WI38 (cell line): ENCODE results near the gene NEU2.

Source experiments
- H3K4me3 ChIP-seq: 2 replicates; pipeline ENCODE4 v1.5.1; 2011; ENCODE audit warnings: low read depth, mild to moderate bottlenecking, control low read depth, low read length
- TF ChIP-seq, protein P1 (sequence below): IDR thresholded peaks from 2 replicates; pipeline ENCODE4 v1.5.1; 2012; ENCODE audit warnings: low read depth, mild to moderate bottlenecking, control low read depth, low read length

The NEU2 gene

DNA sequence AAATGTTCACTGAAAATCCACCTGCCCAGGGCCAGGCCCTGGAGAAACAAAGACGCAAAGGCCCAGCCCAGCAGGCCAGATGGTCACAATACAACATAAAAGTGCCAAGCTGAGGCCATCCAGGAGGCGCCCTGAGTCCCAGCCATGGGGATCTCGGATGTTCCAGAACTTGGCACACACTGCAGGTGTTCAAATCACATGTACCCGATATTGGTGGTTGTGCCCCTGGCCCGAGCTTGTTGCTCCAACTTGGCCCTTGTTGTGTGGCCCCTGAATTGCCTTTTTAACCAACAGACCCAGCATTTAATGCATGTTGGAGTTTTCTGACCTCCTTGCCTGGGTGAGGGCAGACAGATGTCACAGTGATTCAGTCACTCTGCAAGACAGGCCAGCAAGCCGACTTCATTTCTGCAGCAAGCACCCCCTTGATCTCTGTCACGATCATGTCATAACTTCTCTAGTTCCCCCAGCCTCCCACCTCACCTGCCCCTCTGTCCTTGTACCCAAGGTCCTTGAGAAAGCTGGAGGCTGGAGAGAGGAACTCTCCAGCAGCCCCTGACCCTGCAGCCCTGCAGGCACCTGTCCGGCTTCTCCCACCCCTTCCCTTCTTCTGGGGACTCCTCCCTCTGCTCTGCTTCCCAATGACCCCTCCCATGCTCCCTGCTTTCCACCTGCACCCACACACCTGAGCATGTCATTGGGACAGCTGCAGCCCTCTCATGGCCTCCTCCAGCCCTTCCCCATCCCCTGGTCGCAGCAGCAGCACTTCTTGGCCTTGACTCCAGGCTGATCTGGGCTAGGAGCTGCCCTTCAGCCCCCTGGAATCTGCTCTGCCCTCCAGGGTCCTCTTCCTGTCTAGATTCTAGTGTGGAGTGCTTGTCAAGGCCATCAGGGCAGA, 28.6 kb upstream of the NEU2 start:
- H3K4me3 ChIP-seq = no peak overlapping the region
- TF ChIP-seq, protein P1, sequence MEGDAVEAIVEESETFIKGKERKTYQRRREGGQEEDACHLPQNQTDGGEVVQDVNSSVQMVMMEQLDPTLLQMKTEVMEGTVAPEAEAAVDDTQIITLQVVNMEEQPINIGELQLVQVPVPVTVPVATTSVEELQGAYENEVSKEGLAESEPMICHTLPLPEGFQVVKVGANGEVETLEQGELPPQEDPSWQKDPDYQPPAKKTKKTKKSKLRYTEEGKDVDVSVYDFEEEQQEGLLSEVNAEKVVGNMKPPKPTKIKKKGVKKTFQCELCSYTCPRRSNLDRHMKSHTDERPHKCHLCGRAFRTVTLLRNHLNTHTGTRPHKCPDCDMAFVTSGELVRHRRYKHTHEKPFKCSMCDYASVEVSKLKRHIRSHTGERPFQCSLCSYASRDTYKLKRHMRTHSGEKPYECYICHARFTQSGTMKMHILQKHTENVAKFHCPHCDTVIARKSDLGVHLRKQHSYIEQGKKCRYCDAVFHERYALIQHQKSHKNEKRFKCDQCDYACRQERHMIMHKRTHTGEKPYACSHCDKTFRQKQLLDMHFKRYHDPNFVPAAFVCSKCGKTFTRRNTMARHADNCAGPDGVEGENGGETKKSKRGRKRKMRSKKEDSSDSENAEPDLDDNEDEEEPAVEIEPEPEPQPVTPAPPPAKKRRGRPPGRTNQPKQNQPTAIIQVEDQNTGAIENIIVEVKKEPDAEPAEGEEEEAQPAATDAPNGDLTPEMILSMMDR = no peak

DNA sequence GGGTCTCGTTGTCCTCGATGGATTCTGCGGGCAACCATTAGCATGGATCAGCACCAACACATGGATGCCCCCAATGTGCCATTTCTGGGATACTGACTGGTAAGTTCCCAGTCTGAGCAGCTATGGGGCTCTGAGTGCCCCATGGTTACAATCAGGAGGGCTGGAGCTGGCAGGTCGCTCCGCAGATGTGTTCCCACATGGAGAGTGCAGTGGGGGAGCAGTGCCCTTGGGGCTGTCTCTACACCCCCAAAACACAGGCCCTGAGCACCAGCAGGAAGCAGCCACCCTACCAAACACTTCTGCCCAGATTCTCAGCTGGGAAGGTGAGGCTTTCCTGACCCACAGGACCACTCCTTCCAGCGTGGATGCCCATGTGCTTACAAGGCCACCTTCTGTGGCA, 27.4 kb upstream of the NEU2 start:
- TF ChIP-seq, protein P1 = no peak
- H3K4me3 ChIP-seq = no peak overlapping the region

GRCh38 chr2:233006648-233007047, 25.8 kb upstream of the NEU2 start:
- H3K4me3 ChIP-seq = no peak overlapping the region
- TF ChIP-seq, protein P1 = no peak

DNA sequence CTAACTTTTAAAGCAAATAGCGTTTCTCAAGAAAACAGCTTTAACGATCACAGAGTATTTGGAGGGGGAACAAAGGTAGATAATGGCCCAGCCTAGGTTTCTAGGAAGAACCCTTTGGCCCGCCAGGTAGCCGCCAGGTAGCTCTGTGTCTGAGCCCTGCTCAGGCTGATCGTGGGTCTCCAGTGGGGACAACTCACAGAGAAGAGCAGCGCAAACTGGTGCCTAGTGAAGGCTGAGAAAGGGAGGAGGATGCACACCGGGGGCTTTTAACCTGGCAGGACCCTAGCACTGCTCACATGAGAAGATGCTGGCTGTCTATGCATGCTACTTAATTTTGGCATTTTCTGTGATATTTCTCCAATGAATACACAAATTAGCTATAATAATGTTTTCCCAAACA, 25.2 kb upstream of the NEU2 start:
- H3K4me3 ChIP-seq = no peak overlapping the region
- TF ChIP-seq, protein P1 = no peak

GRCh38 chr2:233007739-233008138, 24.7 kb upstream of the NEU2 start:
- TF ChIP-seq, protein P1 = no peak
- H3K4me3 ChIP-seq = no peak overlapping the region

- TF ChIP-seq, protein P1 = no peak
- no peak overlapping the region for H3K4me3 ChIP-seq
Observed at GRCh38 chr2:233009661-233010060, 22.8 kb upstream of the NEU2 start.

DNA sequence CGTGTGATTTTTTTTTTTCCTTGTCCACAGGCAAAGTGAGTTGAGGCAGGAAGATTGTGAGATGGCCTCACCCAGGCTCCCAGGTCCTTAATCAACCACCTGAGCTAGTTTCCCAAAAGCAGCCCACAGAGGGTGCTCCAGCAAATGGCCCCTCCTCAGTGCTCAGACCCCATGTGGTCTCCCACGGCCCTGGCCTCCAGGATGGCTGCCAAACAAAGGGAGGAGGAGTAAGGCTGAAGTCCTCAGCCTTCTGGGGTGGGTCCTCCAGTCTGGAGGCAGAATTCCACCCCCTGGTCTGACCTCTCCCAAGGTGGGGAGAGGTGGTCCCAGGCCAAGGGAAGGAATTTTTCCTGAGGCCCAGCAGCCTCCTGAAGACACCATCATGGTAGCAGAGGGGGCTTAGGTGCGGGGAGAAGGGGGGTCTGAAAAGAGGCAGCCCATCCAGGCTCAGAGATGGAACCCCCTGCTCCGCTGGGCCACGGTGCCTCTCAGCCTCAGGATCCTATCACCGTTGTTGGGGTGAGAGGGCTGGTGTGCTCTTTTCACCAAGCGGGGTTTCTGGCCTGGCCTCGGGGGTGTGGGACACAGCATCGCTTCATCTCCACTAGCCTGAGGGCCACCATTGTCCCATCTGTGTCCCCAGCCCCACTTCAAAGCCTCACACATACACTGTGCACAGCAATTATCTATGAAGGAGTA, 21.8 kb upstream of the NEU2 start:
- TF ChIP-seq, protein P1 = no peak

More for the DNA sequence above, 21.8 kb upstream of the NEU2 start:
- no peak overlapping the region for H3K4me3 ChIP-seq
